ENCODE measurements around the gene NRXN3. TPM values are rescaled to one million over a fixed set of nuclear protein-coding genes. Genes with fewer than 3 reads are reported as not detected.

The NRXN3 gene
- polyA plus RNA-seq, 1 donor (not counting 4 experiments of a cell fraction or from before 2014, with no cell fraction given), result 0.89 TPM

DNA sequence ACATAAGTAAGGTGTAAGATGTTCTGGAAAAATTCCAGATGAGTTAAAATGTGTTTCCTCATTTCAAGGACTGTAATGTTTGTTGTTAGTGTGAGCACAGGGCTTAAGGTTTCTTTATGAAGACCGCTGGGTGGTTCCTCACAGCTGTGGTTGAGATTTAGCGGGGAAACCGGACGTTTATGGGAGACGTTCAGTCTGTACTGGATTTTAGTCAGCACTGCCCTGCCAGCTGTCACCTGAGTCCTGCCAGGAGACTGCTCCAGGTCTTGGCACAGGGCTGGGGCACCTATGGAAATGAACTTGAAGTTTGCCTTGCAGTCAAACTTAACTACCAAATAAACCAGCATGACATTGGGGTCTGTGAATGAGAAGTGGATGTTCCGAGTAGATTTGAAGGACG lies 1485.9 kb downstream of the NRXN3 start:
- no peaks in the 10 kb centered on the region for H3K79me2 ChIP-seq (ENCODE audit: control insufficient read depth, insufficient read depth, low read length)
- no peaks in the 10 kb centered on the region for H3K36me3 ChIP-seq (ENCODE audit: control insufficient read depth in 2 of 2, extremely low read depth in 1 of 2, insufficient read depth in 2 of 2, low read length in 2 of 2)
- H3K9me1 ChIP-seq (ENCODE audit: control insufficient read depth, extremely low read depth, insufficient read depth, low read length), result no peaks in the 10 kb centered on the region
- H3K27me3 ChIP-seq (ENCODE audit: control insufficient read depth, extremely low read depth, insufficient read depth, low read length), result no peaks in the 10 kb centered on the region
- H3K4me3 ChIP-seq (ENCODE audit: control insufficient read depth in 2 of 3, extremely low read depth in 1 of 3, insufficient read depth in 2 of 3, low read depth in 1 of 3, low read length in 3 of 3), result no peak overlapping the region
- no peak overlapping the region for H3K27ac ChIP-seq (ENCODE audit: control insufficient read depth, insufficient read depth, low read length)
- H3K4me2 ChIP-seq (ENCODE audit: control insufficient read depth, extremely low read depth, insufficient read depth, low read depth, low read length), result no peak overlapping the region
- no peak for FAIRE-seq
- DNase-seq (ENCODE audit: low read depth, low spot score), result no peak
- TF ChIP-seq, protein P1, sequence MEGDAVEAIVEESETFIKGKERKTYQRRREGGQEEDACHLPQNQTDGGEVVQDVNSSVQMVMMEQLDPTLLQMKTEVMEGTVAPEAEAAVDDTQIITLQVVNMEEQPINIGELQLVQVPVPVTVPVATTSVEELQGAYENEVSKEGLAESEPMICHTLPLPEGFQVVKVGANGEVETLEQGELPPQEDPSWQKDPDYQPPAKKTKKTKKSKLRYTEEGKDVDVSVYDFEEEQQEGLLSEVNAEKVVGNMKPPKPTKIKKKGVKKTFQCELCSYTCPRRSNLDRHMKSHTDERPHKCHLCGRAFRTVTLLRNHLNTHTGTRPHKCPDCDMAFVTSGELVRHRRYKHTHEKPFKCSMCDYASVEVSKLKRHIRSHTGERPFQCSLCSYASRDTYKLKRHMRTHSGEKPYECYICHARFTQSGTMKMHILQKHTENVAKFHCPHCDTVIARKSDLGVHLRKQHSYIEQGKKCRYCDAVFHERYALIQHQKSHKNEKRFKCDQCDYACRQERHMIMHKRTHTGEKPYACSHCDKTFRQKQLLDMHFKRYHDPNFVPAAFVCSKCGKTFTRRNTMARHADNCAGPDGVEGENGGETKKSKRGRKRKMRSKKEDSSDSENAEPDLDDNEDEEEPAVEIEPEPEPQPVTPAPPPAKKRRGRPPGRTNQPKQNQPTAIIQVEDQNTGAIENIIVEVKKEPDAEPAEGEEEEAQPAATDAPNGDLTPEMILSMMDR (optimal IDR thresholded peaks at IDR 0.05 in 1 of 3, IDR thresholded peaks at IDR 0.05 in 1 of 3, conservative IDR thresholded peaks at IDR 0.05 in 1 of 3; ENCODE audit: extremely low read depth in 1 of 3, insufficient read depth in 2 of 3, low read length in 3 of 3), result no peak
- TF ChIP-seq EZH2 (IDR thresholded peaks at IDR 0.05; ENCODE audit: low read length), result no peak
- H3K9me3 ChIP-seq (ENCODE audit: control insufficient read depth, low read depth, low read length), result no peaks in the 10 kb centered on the region
- no peak overlapping the region for H2AFZ ChIP-seq (ENCODE audit: control insufficient read depth, low read length)
- dilution Hi-C loops (cut with MboI; ENCODE audit: extremely low pct_ligation_motif_present, low sequenced_read_pairs), result no loop called here
- H4K20me1 ChIP-seq (ENCODE audit: control insufficient read depth, extremely low read depth, insufficient read depth, low read length), result no peaks in the 10 kb centered on the region
- no peak overlapping the region for H3K9ac ChIP-seq (ENCODE audit: control insufficient read depth, extremely low read depth, insufficient read depth, low read length)
- peaks cover 4% of the 10 kb centered on the region for H3K4me1 ChIP-seq (ENCODE audit: control insufficient read depth, extremely low read depth, insufficient read depth, low read length)

DNA sequence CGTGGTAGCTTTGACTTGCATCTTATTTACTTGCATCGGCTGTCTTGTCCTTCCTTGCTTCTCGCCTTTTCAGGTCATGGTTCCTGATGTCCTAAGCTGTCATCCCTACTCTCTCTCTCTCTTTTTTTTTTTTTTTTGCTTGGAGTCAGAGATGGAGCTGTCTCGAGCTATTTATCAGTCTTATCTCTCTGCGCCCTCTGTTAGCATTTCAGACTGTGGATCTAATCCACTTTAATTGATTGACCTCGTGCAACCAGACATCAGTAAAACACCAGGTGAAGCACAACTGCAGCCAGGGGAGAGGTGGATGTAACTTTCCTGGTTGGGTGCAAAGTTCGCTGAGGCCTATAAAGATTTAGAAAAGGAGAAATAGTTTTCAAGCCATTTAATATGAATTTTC lies 1486.3 kb downstream of the NRXN3 start:
- no peaks in the 10 kb centered on the region for H4K20me1 ChIP-seq (ENCODE audit: control insufficient read depth, extremely low read depth, insufficient read depth, low read length)

More for the DNA sequence above, 1486.3 kb downstream of the NRXN3 start:
- H3K9me1 ChIP-seq (ENCODE audit: control insufficient read depth, extremely low read depth, insufficient read depth, low read length), result no peaks in the 10 kb centered on the region
- FAIRE-seq (no peak), DNase-seq (ENCODE audit: low read depth, low spot score) (no peak)
- H2AFZ ChIP-seq (ENCODE audit: control insufficient read depth, low read length), result no peak overlapping the region
- no peaks in the 10 kb centered on the region for H3K79me2 ChIP-seq (ENCODE audit: control insufficient read depth, insufficient read depth, low read length)
- H3K4me1 ChIP-seq (ENCODE audit: control insufficient read depth, extremely low read depth, insufficient read depth, low read length), result peaks cover 6% of the 10 kb centered on the region
- no peaks in the 10 kb centered on the region for H3K36me3 ChIP-seq (ENCODE audit: control insufficient read depth in 2 of 2, extremely low read depth in 1 of 2, insufficient read depth in 2 of 2, low read length in 2 of 2)
- H3K27me3 ChIP-seq (ENCODE audit: control insufficient read depth, extremely low read depth, insufficient read depth, low read length), result no peaks in the 10 kb centered on the region
- no peak overlapping the region for H3K4me3 ChIP-seq (ENCODE audit: control insufficient read depth in 2 of 3, extremely low read depth in 1 of 3, insufficient read depth in 2 of 3, low read depth in 1 of 3, low read length in 3 of 3)
- dilution Hi-C loops (cut with MboI; ENCODE audit: extremely low pct_ligation_motif_present, low sequenced_read_pairs), result no loop called here
- TF ChIP-seq, protein P1 (optimal IDR thresholded peaks at IDR 0.05 in 1 of 3, IDR thresholded peaks at IDR 0.05 in 1 of 3, conservative IDR thresholded peaks at IDR 0.05 in 1 of 3; ENCODE audit: extremely low read depth in 1 of 3, insufficient read depth in 2 of 3, low read length in 3 of 3), result no peak
- TF ChIP-seq EZH2 (IDR thresholded peaks at IDR 0.05; ENCODE audit: low read length), result no peak
- H3K4me2 ChIP-seq (ENCODE audit: control insufficient read depth, extremely low read depth, insufficient read depth, low read depth, low read length), result no peak overlapping the region
- no peak overlapping the region for H3K9ac ChIP-seq (ENCODE audit: control insufficient read depth, extremely low read depth, insufficient read depth, low read length)
- no peaks in the 10 kb centered on the region for H3K9me3 ChIP-seq (ENCODE audit: control insufficient read depth, low read depth, low read length)
- no peak overlapping the region for H3K27ac ChIP-seq (ENCODE audit: control insufficient read depth, insufficient read depth, low read length)
